Hepatocyte (in vitro differentiated cells): ENCODE measurements around the gene MC3R. TPM values are rescaled to one million over a fixed set of nuclear protein-coding genes. Genes with fewer than 3 reads are reported as not detected.

Experiments used
- DNase-seq: peaks from one replicate; pipeline ENCODE4 v3.0.0-alpha.2; 2016; ENCODE audit warnings: low spot score
- H2AFZ ChIP-seq: fragments of 200-600 bp; sonication (generic); 2 replicates; pipeline ENCODE4 v1.6.0; 2016; ENCODE audit warnings: antibody characterized with exemption, mild to moderate bottlenecking
- H3K27ac ChIP-seq: fragments of 200-600 bp; sonication (generic); 2 replicates; pipeline ENCODE4 v1.5.1; 2016; ENCODE audit warnings: mild to moderate bottlenecking
- H3K27me3 ChIP-seq: fragments of 200-600 bp; sonication (generic); 2 replicates; pipeline ENCODE4 v1.6.1; 2016
- H3K36me3 ChIP-seq: fragments of 200-600 bp; sonication (generic); replicated peaks from 2 replicates; pipeline ENCODE4 v1.5.1; 2016; ENCODE audit warnings: low read depth; ENCODE audit not compliant: insufficient read depth
- H3K4me1 ChIP-seq: fragments of 200-600 bp; sonication (generic); 2 replicates; pipeline ENCODE4 v1.5.1; 2016; ENCODE audit warnings: mild to moderate bottlenecking, moderate library complexity; ENCODE audit not compliant: insufficient read depth
- H3K4me2 ChIP-seq: fragments of 200-600 bp; sonication (generic); 2 replicates; pipeline ENCODE4 v1.6.0; 2016
- H3K4me3 ChIP-seq: fragments of 200-600 bp; sonication (generic); 2 replicates; pipeline ENCODE4 v1.5.1; 2016; ENCODE audit warnings: mild to moderate bottlenecking
- H3K79me2 ChIP-seq: fragments of 200-600 bp; sonication (generic); 2 replicates; pipeline ENCODE4 v1.6.0; 2017; ENCODE audit warnings: mild to moderate bottlenecking
- H3K9me2 ChIP-seq: fragments of 200-600 bp; sonication (generic); replicated peaks from 2 replicates; pipeline ENCODE4 v1.6.0; 2017; ENCODE audit warnings: mild to moderate bottlenecking; ENCODE audit not compliant: insufficient read depth
- H3K9me3 ChIP-seq: fragments of 200-600 bp; sonication (generic); 2 replicates; pipeline ENCODE4 v1.5.1; 2016; ENCODE audit warnings: low read depth, mild to moderate bottlenecking
- H4K20me1 ChIP-seq: fragments of 200-600 bp; sonication (generic); 2 replicates; pipeline ENCODE4 v1.6.0; 2016; ENCODE audit warnings: mild to moderate bottlenecking; ENCODE audit not compliant: insufficient read depth, poor library complexity, severe bottlenecking
- EZH2 ChIP-seq: fragments of 200-600 bp; sonication (generic); IDR thresholded peaks from 2 replicates; pipeline ENCODE4 v1.6.1; 2016; ENCODE audit warnings: antibody characterized with exemption, mild to moderate bottlenecking, borderline replicate concordance
- EZH2phosphoT487 ChIP-seq: fragments of 200-600 bp; sonication (generic); IDR thresholded peaks from one replicate; pipeline ENCODE4 v1.6.1; 2018; ENCODE audit warnings: antibody characterized with exemption, mild to moderate bottlenecking, low read depth, moderate library complexity; ENCODE audit not compliant: unreplicated experiment, severe bottlenecking
- WGBS: methylation state at CpG from one replicate; pipeline ENCODE4 v1.1.6; 2016; ENCODE audit warnings: low lambda C conversion rate; ENCODE audit errors: missing lambda C conversion rate; 5-methylcytosine and 5-hydroxymethylcytosine counted together
- polyA plus RNA-seq: library from polyadenylated mRNA; unstranded; fragments of >200 nt; fragmentation: Nextera tagmentation; extraction: Ambion mirVana; gene quantifications from 2 replicates; pipeline ENCODE4 v1.2.1, GENCODE V29; 2016
- total RNA-seq: library from RNA; depleted of rRNA; stranded (reverse); fragments of >200 nt; gene quantifications from 2 replicates; pipeline ENCODE4 v1.2.3, GENCODE V29; 2014
- TF ChIP-seq, protein P1 (sequence below): fragments of 200-600 bp; sonication (generic); IDR thresholded peaks from 2 replicates; pipeline ENCODE4 v1.5.1; 2016; ENCODE audit warnings: antibody characterized with exemption, mild to moderate bottlenecking; ENCODE audit not compliant: poor library complexity

MC3R gene
- total RNA-seq (0.44 TPM in 1 of 2 replicates, not detected in the other), polyA plus RNA-seq (0.75 and 1.9 TPM in 2 replicates)

DNA sequence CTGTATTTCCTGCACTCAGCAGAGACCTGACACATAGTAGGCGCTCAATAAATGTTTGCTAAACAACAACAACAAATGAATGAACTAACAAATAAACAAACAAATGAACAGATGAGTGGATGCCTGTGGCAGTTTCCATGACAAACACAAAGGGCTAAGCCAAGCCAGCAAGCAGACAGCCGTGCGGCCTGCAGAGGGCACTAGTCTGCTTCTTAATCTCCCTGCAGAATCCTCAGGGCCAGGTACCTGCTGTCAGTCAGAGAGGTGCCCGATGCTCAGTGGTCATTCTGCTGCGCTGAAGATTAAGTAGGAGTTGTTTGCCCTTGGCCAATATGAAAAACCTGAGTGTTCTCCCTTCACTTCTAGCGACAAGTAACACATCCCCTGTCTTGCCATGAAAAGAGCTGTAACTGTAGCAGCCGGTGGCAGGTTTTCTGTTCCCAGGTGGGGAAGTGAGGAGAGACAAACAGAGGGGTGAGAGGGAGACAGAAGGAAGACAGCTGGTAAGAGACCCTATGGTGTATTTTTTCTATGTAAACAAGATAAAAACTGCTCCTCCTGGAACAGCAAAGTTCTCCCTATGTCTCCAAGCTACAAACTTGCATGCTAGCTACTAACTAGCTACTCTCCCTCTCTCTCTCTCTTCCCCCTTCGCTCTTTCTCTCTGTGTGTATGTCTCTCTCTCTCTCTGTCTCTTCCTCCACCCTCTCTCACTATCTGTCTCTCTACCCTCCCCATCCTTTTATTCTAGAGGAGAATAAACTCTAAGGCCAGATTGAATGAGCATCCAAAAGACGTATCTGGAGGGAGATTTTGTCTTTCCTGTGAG, at the start of gene MC3R:
TSS of gene MC3R (plus strand) at position 779 of the 829 bp plus-strand sequence. CDS start 112 bp downstream, outside the sequence.
- Histone ChIP-seq H4K20me1 (no peaks in the 10 kb centered on the region), H3K9me2 (no peaks in the 10 kb centered on the region), H3K4me3 (no peak within 1 kb of the TSS), H3K4me2 (no peak within 1 kb of the TSS), H3K36me3 (no peaks in the 10 kb centered on the region), H3K27ac (no peak within 1 kb of the TSS), H2AFZ (no peak within 1 kb of the TSS), H3K27me3 (peaks cover 4% of the 10 kb centered on the region), H3K4me1 (no peaks in the 10 kb centered on the region), H3K79me2 (no peaks in the 10 kb centered on the region), H3K9me3 (no peaks in the 10 kb centered on the region)
- peak; percentile 78 for DNase-seq
- TF ChIP-seq, protein P1, sequence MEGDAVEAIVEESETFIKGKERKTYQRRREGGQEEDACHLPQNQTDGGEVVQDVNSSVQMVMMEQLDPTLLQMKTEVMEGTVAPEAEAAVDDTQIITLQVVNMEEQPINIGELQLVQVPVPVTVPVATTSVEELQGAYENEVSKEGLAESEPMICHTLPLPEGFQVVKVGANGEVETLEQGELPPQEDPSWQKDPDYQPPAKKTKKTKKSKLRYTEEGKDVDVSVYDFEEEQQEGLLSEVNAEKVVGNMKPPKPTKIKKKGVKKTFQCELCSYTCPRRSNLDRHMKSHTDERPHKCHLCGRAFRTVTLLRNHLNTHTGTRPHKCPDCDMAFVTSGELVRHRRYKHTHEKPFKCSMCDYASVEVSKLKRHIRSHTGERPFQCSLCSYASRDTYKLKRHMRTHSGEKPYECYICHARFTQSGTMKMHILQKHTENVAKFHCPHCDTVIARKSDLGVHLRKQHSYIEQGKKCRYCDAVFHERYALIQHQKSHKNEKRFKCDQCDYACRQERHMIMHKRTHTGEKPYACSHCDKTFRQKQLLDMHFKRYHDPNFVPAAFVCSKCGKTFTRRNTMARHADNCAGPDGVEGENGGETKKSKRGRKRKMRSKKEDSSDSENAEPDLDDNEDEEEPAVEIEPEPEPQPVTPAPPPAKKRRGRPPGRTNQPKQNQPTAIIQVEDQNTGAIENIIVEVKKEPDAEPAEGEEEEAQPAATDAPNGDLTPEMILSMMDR = peak; percentile 81
- TF ChIP-seq EZH2phosphoT487 = no peak
- TF ChIP-seq EZH2 = no peak
- WGBS = 28% methylated on average over 9 of the region's 9 CpGs

DNA sequence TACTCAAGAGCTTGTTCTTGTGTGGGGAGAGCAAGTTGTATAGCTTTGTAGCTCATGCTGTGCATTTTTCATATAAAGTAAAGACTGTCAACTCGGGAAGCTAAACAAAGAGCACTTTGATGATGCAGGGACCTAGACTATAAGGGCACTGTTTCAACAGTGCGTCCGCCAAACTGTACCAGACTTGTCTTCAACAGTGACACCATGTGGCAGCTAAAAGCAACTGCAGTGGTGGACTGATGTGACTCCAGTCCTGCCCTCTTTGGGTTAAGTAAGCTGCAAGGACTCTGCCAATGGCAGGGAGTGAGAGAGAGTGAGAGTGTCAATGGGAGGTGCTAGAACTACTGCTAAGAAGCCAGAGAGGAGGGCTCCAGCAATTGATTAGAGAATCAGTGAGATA, 48.1 kb upstream of the MC3R start:
- Histone ChIP-seq H3K4me3 (no peak overlapping the region), H3K27ac (no peak overlapping the region), H4K20me1 (no peaks in the 10 kb centered on the region), H2AFZ (no peak overlapping the region), H3K4me1 (no peaks in the 10 kb centered on the region), H3K9me2 (no peaks in the 10 kb centered on the region), H3K9me3 (no peaks in the 10 kb centered on the region), H3K79me2 (no peaks in the 10 kb centered on the region), H3K4me2 (no peak overlapping the region), H3K36me3 (no peaks in the 10 kb centered on the region), H3K27me3 (no peaks in the 10 kb centered on the region)
- WGBS = 80% methylated on average over 3 of the region's 3 CpGs
- TF ChIP-seq EZH2 (no peak), EZH2phosphoT487 (no peak)
- TF ChIP-seq, protein P1 = no peak
- DNase-seq = no peak

DNA sequence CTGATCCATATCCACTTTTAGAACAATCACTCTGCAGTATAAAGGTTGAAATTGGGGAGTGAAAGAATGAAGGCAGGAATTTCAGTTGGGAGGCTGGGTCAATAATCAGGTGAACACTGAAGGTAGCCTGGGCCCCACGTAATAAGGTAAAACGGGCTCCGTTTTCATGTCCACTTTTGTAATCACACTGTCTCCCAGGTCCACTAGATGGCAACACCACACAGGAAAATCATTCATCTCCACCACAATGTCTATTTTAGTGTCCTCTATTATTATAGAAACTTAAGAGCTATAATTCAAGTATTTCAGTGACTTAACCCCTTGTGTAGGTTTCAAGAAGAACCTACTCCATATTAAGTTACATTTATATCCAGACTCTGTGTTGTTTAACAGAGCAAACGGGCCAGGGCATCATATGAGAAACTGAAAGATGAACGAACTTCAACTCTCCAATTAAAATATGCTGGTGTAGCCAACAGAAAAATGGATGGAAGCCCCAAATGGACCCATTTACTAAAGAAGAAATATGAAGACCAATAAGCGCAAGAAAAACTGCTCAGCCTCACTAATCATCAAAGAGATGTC, 45.9 kb upstream of the MC3R start:
- no peak overlapping the region for H3K4me3 ChIP-seq
- no peaks in the 10 kb centered on the region for H3K9me2 ChIP-seq
- no peaks in the 10 kb centered on the region for H3K9me3 ChIP-seq
- H2AFZ ChIP-seq = no peak overlapping the region
- no peak overlapping the region for H3K4me2 ChIP-seq
- H3K27me3 ChIP-seq = no peaks in the 10 kb centered on the region
- peak; percentile 29 for DNase-seq
- TF ChIP-seq, protein P1 = peak; percentile 62
- TF ChIP-seq EZH2phosphoT487 = no peak
- H4K20me1 ChIP-seq = no peaks in the 10 kb centered on the region
- no peaks in the 10 kb centered on the region for H3K36me3 ChIP-seq
- 46% methylated on average over 6 of the region's 6 CpGs for WGBS
- no peaks in the 10 kb centered on the region for H3K79me2 ChIP-seq
- H3K27ac ChIP-seq = no peak overlapping the region
- H3K4me1 ChIP-seq = no peaks in the 10 kb centered on the region
